ENCODE measurements around the gene RNF34. TPM values are rescaled to one million over a fixed set of nuclear protein-coding genes. Genes with fewer than 3 reads are reported as not detected.

Gene RNF34
- total RNA-seq, 1 donor from 2014 or later = 75.3 TPM

GRCh38 chr12:121467638-121468498 lies 68.0 kb downstream of the RNF34 start:
- CTCF ChIA-PET = interaction anchor here (1.1 to 1.5 kb wide), 3 partner anchors 9 to 24 kb away, joined by 3 to 6 read pairs (median 3); no protein-coding TSS in a partner anchor
- Mint-ChIP-seq H3K27me3 (no peaks in the 10 kb centered on the region), H3K36me3 (ENCODE audit: low read depth) (peaks cover 16% of the 10 kb centered on the region), H3K4me1 (peaks cover 62% of the 10 kb centered on the region), H3K9me3 (no peaks in the 10 kb centered on the region), H3K27ac (peak overlapping the region; percentile 56), H3K4me3 (peak overlapping the region; percentile 52)
- no peak for TF ChIP-seq CTCF (IDR thresholded peaks at IDR 0.05)
- POLR2A ChIA-PET = interaction anchor here (0.5 to 1.7 kb wide), 11 partner anchors 9 to 1259 kb away, joined by 3 to 8 read pairs (median 5); partner anchors contain the start of genes RNF34 and RNU4-1
- ATAC-seq (ENCODE audit: low read depth) (no peak), DNase-seq (no peak)
- intact Hi-C loops (cut with micrococcal nuclease) = loop anchor here (1.0 to 5.0 kb wide), 6 partner anchors 44 to 554 kb away; partner anchors contain the start of genes BCL7A, PSMD9 and RNF34

- H3K27me3 Mint-ChIP-seq = no peaks in the 10 kb centered on the region
- no peak overlapping the region for H3K4me3 Mint-ChIP-seq
- CTCF ChIA-PET = interaction anchor here (1.1 to 1.5 kb wide), 3 partner anchors 9 to 25 kb away, joined by 3 to 6 read pairs (median 3); no protein-coding TSS in a partner anchor
- peak overlapping the region; percentile 56 for H3K27ac Mint-ChIP-seq
- H3K4me1 Mint-ChIP-seq = peaks cover 62% of the 10 kb centered on the region
- DNase-seq = no peak
- H3K36me3 Mint-ChIP-seq (ENCODE audit: low read depth) = peaks cover 16% of the 10 kb centered on the region
- intact Hi-C loops (cut with micrococcal nuclease) = loop anchor here (5.0 kb wide), 3 partner anchors 44 to 554 kb away; partner anchors contain the start of genes BCL7A and PSMD9
- H3K9me3 Mint-ChIP-seq = no peaks in the 10 kb centered on the region
- POLR2A ChIA-PET = interaction anchor here (0.6 to 1.7 kb wide), 7 partner anchors 9 to 1258 kb away, joined by 3 to 8 read pairs (median 5); partner anchors contain the start of gene RNF34
- no peak for TF ChIP-seq CTCF (IDR thresholded peaks at IDR 0.05)
- ATAC-seq (ENCODE audit: low read depth) = no peak
Measured at GRCh38 chr12:121468499-121468801, 68.5 kb downstream of the RNF34 start.

GRCh38 chr12:121470751-121471150 lies 70.8 kb downstream of the RNF34 start:
- peaks cover 47% of the 10 kb centered on the region for H3K4me1 Mint-ChIP-seq
- DNase-seq = no peak
- ChIA-PET CTCF (no interaction called here), POLR2A (no interaction called here)
- intact Hi-C loops (cut with micrococcal nuclease) = no loop called here
- H3K36me3 Mint-ChIP-seq (ENCODE audit: low read depth) = peaks cover 25% of the 10 kb centered on the region
- H3K4me3 Mint-ChIP-seq = no peak overlapping the region
- no peak for ATAC-seq (ENCODE audit: low read depth)
- H3K9me3 Mint-ChIP-seq = no peaks in the 10 kb centered on the region
- no peaks in the 10 kb centered on the region for H3K27me3 Mint-ChIP-seq
- no peak overlapping the region for H3K27ac Mint-ChIP-seq
- TF ChIP-seq CTCF (IDR thresholded peaks at IDR 0.05) = no peak

- Mint-ChIP-seq H3K27ac (no peak overlapping the region), H3K4me1 (peaks cover 42% of the 10 kb centered on the region), H3K9me3 (no peaks in the 10 kb centered on the region), H3K36me3 (ENCODE audit: low read depth) (peaks cover 23% of the 10 kb centered on the region), H3K4me3 (no peak overlapping the region), H3K27me3 (no peaks in the 10 kb centered on the region)
- TF ChIP-seq CTCF (IDR thresholded peaks at IDR 0.05) = no peak
- DNase-seq = no peak
- CTCF ChIA-PET = interaction anchor here (1.0 kb wide), 1 partner anchor 29 kb away, joined by 3 read pairs; no protein-coding TSS in a partner anchor
- ATAC-seq (ENCODE audit: low read depth) = no peak
- intact Hi-C loops (cut with micrococcal nuclease) = no loop called here
- POLR2A ChIA-PET = interaction anchor here (0.7 kb wide), 1 partner anchor 156 kb away, joined by 3 read pairs; no protein-coding TSS in a partner anchor
Measured at GRCh38 chr12:121472150-121472905, 72.4 kb downstream of the RNF34 start.

Other genes starting within 250 kb of the RNF34 start
- 17.0 and 19.5 TPM in 2 replicates for gene P2RX4, start 190.0 kb upstream of the RNF34 start, total RNA-seq
- gene CAMKK2, start 103.4 kb upstream of the RNF34 start, total RNA-seq = 19.3 and 20.5 TPM in 2 replicates
- 116 and 143 TPM in 2 replicates for gene ANAPC5, start 47.7 kb upstream of the RNF34 start, total RNA-seq
- gene KDM2B, start 180.9 kb downstream of the RNF34 start, total RNA-seq = 197 and 236 TPM in 2 replicates
- 85.8 and 86.3 TPM in 2 replicates for gene ORAI1, start 226.4 kb downstream of the RNF34 start, total RNA-seq